ENCODE measurements around the gene ADORA3. TPM values are rescaled to one million over a fixed set of nuclear protein-coding genes. Genes with fewer than 3 reads are reported as not detected.
A peak's percentile ranks its signal among the peaks of the same experiment; 100 is the strongest.

ADORA3 gene
- total and polyA plus RNA-seq, 7 donors = 0.45 to 2.1 (median 1.2) TPM

GRCh38 chr1:111535256-111536191 is 32.1 kb upstream of the ADORA3 start:
- Histone ChIP-seq H3K9me3 (no peaks in the 10 kb centered on the region), H3K4me3 (no peak overlapping the region), H3K4me1 (no peaks in the 10 kb centered on the region), H3K27me3 (ENCODE audit: insufficient read depth in 3 of 3, low read length in 2 of 3) (peaks cover 0 to 2% (median 0%) of the 10 kb centered on the region in 3 donors), H3K27ac (peak overlapping the region; percentile 26), H3K36me3 (ENCODE audit: insufficient read depth in 1 of 2, low read depth in 1 of 2) (no peaks in the 10 kb centered on the region)
- DNase-seq = no peak
- WGBS, 3 donors = 43 to 52% (median 45%) methylated on average over 14 of the region's 14 CpGs
- TF ChIP-seq CTCF (IDR thresholded peaks at IDR 0.05) = no peak
- ATAC-seq = no peak
- intact Hi-C loops (cut with DNase I) = no loop called here

GRCh38 chr1:111520053-111520452 is 16.6 kb upstream of the ADORA3 start:
- no peak overlapping the region for H3K4me3 ChIP-seq
- no peak for TF ChIP-seq CTCF (IDR thresholded peaks at IDR 0.05)
- ATAC-seq (no peak), DNase-seq (no peak)
- H3K27me3 ChIP-seq (ENCODE audit: insufficient read depth in 3 of 3, low read length in 2 of 3) = peaks cover 0 to 2% (median 0%) of the 10 kb centered on the region in 3 donors
- WGBS, 3 donors = 83 to 91% (median 89%) methylated on average over 3 of the region's 3 CpGs
- H3K9me3 ChIP-seq = no peaks in the 10 kb centered on the region
- no peaks in the 10 kb centered on the region for H3K4me1 ChIP-seq
- H3K27ac ChIP-seq = no peak overlapping the region
- intact Hi-C loops (cut with DNase I) = no loop called here
- H3K36me3 ChIP-seq (ENCODE audit: insufficient read depth in 1 of 2, low read depth in 1 of 2) = no peaks in the 10 kb centered on the region

GRCh38 chr1:111517469-111518225 is 14.2 kb upstream of the ADORA3 start:
- ATAC-seq (no peak), DNase-seq (no peak)
- Histone ChIP-seq H3K36me3 (ENCODE audit: insufficient read depth in 1 of 2, low read depth in 1 of 2) (no peaks in the 10 kb centered on the region), H3K4me1 (no peaks in the 10 kb centered on the region), H3K9me3 (no peaks in the 10 kb centered on the region), H3K27me3 (ENCODE audit: insufficient read depth in 3 of 3, low read length in 2 of 3) (peaks cover 0 to 2% (median 0%) of the 10 kb centered on the region in 3 donors), H3K4me3 (no peak overlapping the region), H3K27ac (no peak overlapping the region)
- no peak for TF ChIP-seq CTCF (IDR thresholded peaks at IDR 0.05)
- intact Hi-C loops (cut with DNase I) = loop anchor here in 1 of 2 donors (5.0 kb wide), 1 partner anchor 60 kb away; no protein-coding TSS in a partner anchor
- 87 to 100% (median 95%) methylated on average over 1 of the region's 1 CpG for WGBS, 3 donors

- no peaks in the 10 kb centered on the region for H3K4me1 ChIP-seq
- WGBS, 3 donors = 18 to 20% (median 20%) methylated on average over 13 of the region's 13 CpGs
- peaks cover 0 to 2% (median 0%) of the 10 kb centered on the region in 3 donors for H3K27me3 ChIP-seq (ENCODE audit: insufficient read depth in 3 of 3, low read length in 2 of 3)
- DNase-seq = peak; percentile 25 to 58
- H3K4me3 ChIP-seq = peak overlapping the region; percentile 61
- H3K9me3 ChIP-seq = no peaks in the 10 kb centered on the region
- peak; percentile 14 for TF ChIP-seq CTCF (IDR thresholded peaks at IDR 0.05)
- H3K36me3 ChIP-seq (ENCODE audit: insufficient read depth in 1 of 2, low read depth in 1 of 2) = no peaks in the 10 kb centered on the region
- intact Hi-C loops (cut with DNase I) = loop anchor here in 1 of 2 donors (5.0 kb wide), 1 partner anchor 61 kb away; no protein-coding TSS in a partner anchor
- peak; percentile 31 to 70 (median 58) for ATAC-seq
- peak overlapping the region; percentile 62 for H3K27ac ChIP-seq
Measured at GRCh38 chr1:111516005-111516535, 12.6 kb upstream of the ADORA3 start.
